Stimulated activated CD8-positive, alpha-beta memory T cell treated with anti-CD3 and anti-CD28 coated beads, Interleukin-12 subunit alpha, Interleukin-12 subunit beta, amount 100 ng/mL, for 24 hours (primary cell): ENCODE results near the gene SIPA1L3.
"Not testable (repeated sequence)": the region's sequence is repeated elsewhere in the genome, so short reads cannot be mapped to it uniquely, and the experiment has no call there.

Experiments
- DNase-seq: peaks from one replicate; pipeline ENCODE4 v3.0.0-alpha.2; 2020; ENCODE audit errors: extremely low read depth

SIPA1L3 gene

GRCh38 chr19:38213469-38213868 lies 306.5 kb downstream of the SIPA1L3 start:
- DNase-seq: no peak

GRCh38 chr19:38213911-38214625 lies 307.1 kb downstream of the SIPA1L3 start:
- peak; percentile 39 for DNase-seq

- DNase-seq: no peak
Observed at GRCh38 chr19:38216785-38217641, 310.0 kb downstream of the SIPA1L3 start.

GRCh38 chr19:38218204-38218603 lies 311.2 kb downstream of the SIPA1L3 start:
- DNase-seq: no peak

GRCh38 chr19:38219221-38219620 lies 312.2 kb downstream of the SIPA1L3 start:
- DNase-seq: no peak

GRCh38 chr19:38221421-38221820 lies 314.4 kb downstream of the SIPA1L3 start:
- DNase-seq: no peak

- DNase-seq: no peak
Observed at GRCh38 chr19:38221919-38222830, 315.2 kb downstream of the SIPA1L3 start.

- DNase-seq: no peak
Observed at GRCh38 chr19:38223119-38223523, 316.1 kb downstream of the SIPA1L3 start.

- DNase-seq: no peak
Observed at GRCh38 chr19:38223617-38224013, 316.6 kb downstream of the SIPA1L3 start.

- DNase-seq: peak; percentile 23
Observed at GRCh38 chr19:38224014-38224862, 317.2 kb downstream of the SIPA1L3 start, which contains the start of gene DPF1. Gene DPF1, minus strand, starts transcription at chr19:38224222. Its CDS starts 80 bp downstream, at chr19:38224142.

- DNase-seq: not testable (repeated sequence)
Observed at GRCh38 chr19:38224863-38225218, 317.8 kb downstream of the SIPA1L3 start.

- no peak for DNase-seq
Observed at GRCh38 chr19:38227287-38228004, 320.4 kb downstream of the SIPA1L3 start.

- no peak for DNase-seq
Observed at GRCh38 chr19:38228005-38228377, 321.0 kb downstream of the SIPA1L3 start.

GRCh38 chr19:38228491-38229439 lies 321.8 kb downstream of the SIPA1L3 start:
- DNase-seq: no peak

- DNase-seq: peak; percentile 43
Observed at GRCh38 chr19:38229585-38230073, 322.6 kb downstream of the SIPA1L3 start.

- not testable (repeated sequence) for DNase-seq
Observed at GRCh38 chr19:38230506-38231133, 323.6 kb downstream of the SIPA1L3 start.

GRCh38 chr19:38231918-38232317 lies 324.9 kb downstream of the SIPA1L3 start:
- no peak for DNase-seq

- peak; percentile 50 for DNase-seq
Observed at GRCh38 chr19:38233740-38234251, 326.8 kb downstream of the SIPA1L3 start.
